Ovary (tissue), 9 donors: ENCODE results near the gene REM2. TPM values are rescaled to one million over a fixed set of nuclear protein-coding genes. Genes with fewer than 3 reads are reported as not detected.

ENCODE experiments used
- DNase-seq, 5 donors: peaks; one replicate each; pipeline ENCODE4 v3.0.0-alpha.2; 2019 to 2020
- H3K27ac ChIP-seq, 2 donors: fragments of 200-600 bp; one replicate each; pipeline versions ENCODE4 v1.5.1 to v1.8.0; 2019 to 2022
- H3K27me3 ChIP-seq: fragments of 200-600 bp; one replicate; pipeline ENCODE4 v1.8.0; 2022
- H3K36me3 ChIP-seq: fragments of 200-600 bp; sonication (generic); one replicate; pipeline ENCODE4 v1.5.1; 2019
- H3K4me1 ChIP-seq: one replicate; pipeline ENCODE4 v1.8.1; 2013; ENCODE audit warnings: mild to moderate bottlenecking, moderate library complexity; ENCODE audit not compliant: insufficient read depth
- H3K4me3 ChIP-seq: fragments of 200-600 bp; sonication (generic); one replicate; pipeline ENCODE4 v1.5.1; 2017
- H3K9me3 ChIP-seq, 2 donors: fragments of 200-600 bp in 1 of 2; sonication (generic) in 1 of 2; one replicate each; pipeline versions ENCODE4 v1.5.1 to v1.8.1; 2013 to 2019; ENCODE audit warnings: mild to moderate bottlenecking in 1 of 2, moderate library complexity in 1 of 2
- CTCF ChIP-seq, 3 donors: fragments of 450-650 bp in 2 of 3; fragments of 200-600 bp in 1 of 3; IDR thresholded peaks; one replicate each; pipeline versions ENCODE4 v1.5.1 to v1.8.0; 2016 to 2022; ENCODE audit warnings: antibody characterized with exemption in 3 of 3, mild to moderate bottlenecking in 1 of 3
- EP300 ChIP-seq: sonication (generic); formaldehyde crosslinking; IDR thresholded peaks from one replicate; pipeline ENCODE4 v1.6.1; 2017; ENCODE audit warnings: antibody characterized with exemption
- POLR2A ChIP-seq: fragments of 450-650 bp; IDR thresholded peaks from one replicate; pipeline ENCODE4 v1.6.1; 2017; ENCODE audit warnings: antibody characterized with exemption, mild to moderate bottlenecking, moderate library complexity
- WGBS, 3 donors: extraction: QIAGEN DNeasy Blood & Tissue Kit in 1 of 3; methylation state at CpG; one replicate each; pipeline versions ENCODE4 v1.1.5 to v1.1.7; 2013 to 2017; 5-methylcytosine and 5-hydroxymethylcytosine counted together
- intact Hi-C, 4 donors: fragments of 100-400 bp; cut with DNase I; formaldehyde crosslinking; loops; one replicate each; pipeline versions ENCODE4 v1.11.0 to v1.15.1; 2022 to 2023
- polyA plus RNA-seq, 2 donors: library from polyadenylated mRNA; stranded (reverse); fragments of 200-250 nt in 1 of 2; fragments of 350-450 nt in 1 of 2; fragmentation: Illumina TruSeq in 1 of 2; extraction: RNeasy Lipid Tissue Mini Kit (QIAGEN cat#74804) in 1 of 2; gene quantifications; one replicate each; pipeline ENCODE4 v1.2.3, GENCODE V29; 2013 to 2014
- total RNA-seq, 7 donors: library from RNA; depleted of rRNA in 2 of 7; stranded (reverse); fragments of >200 nt in 2 of 7; fragmentation: NEBNext Ultra II Directional in 3 of 7; extraction: Animal tissue kit (Norgen Biotek cat#: 25700) in 3 of 7; gene quantifications; one replicate each; pipeline versions ENCODE4 v1.1.0 to v1.2.4, GENCODE V29; 2016 to 2023
- donor health status: DM: no; HTN: no; CAD: no; lungs with moderate emphysema.
- donor health status: DM: no; HTN: no; CAD: no.
- donor health status: Bipolar disorder and iron deficiency.
- donor health status: DM: yes; HTN: yes; CAD: no.
- donor health status: DM: no; HTN: no; CAD: no.
- donor health status: DM: yes; HTN: yes; CAD: no.

REM2 gene
- total and polyA plus RNA-seq, 9 donors = 0.12 to 1.1 (median 0.66) TPM

DNA sequence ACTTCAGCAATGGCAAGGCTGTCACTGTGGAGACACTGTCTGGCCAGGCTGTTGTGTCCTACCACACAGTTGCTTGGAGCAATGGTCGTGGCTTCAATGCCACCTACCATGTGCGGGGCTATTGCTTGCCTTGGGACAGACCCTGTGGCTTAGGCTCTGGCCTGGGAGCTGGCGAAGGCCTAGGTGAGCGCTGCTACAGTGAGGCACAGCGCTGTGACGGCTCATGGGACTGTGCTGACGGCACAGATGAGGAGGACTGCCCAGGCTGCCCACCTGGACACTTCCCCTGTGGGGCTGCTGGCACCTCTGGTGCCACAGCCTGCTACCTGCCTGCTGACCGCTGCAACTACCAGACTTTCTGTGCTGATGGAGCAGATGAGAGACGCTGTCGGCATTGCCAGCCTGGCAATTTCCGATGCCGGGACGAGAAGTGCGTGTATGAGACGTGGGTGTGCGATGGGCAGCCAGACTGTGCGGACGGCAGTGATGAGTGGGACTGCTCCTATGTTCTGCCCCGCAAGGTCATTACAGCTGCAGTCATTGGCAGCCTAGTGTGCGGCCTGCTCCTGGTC lies 7.2 kb upstream of the REM2 start:
- H3K36me3 ChIP-seq = no peaks in the 10 kb centered on the region
- H3K27ac ChIP-seq = no peak overlapping the region
- TF ChIP-seq CTCF (IDR thresholded peaks at IDR 0.05) (no peak), EP300 (no peak), POLR2A (no peak)
- 93 to 97% (median 94%) methylated on average over 20 of the region's 20 CpGs for WGBS, 3 donors
- DNase-seq = no peak
- no peaks in the 10 kb centered on the region for H3K27me3 ChIP-seq
- H3K9me3 ChIP-seq = no peaks in the 10 kb centered on the region
- H3K4me1 ChIP-seq = peaks cover 3% of the 10 kb centered on the region
- intact Hi-C loops = loop anchor here in 1 of 4 donors (10.0 kb wide), 1 partner anchor 109 kb away; the partner anchor contains the start of gene AJUBA
- H3K4me3 ChIP-seq = no peak overlapping the region

DNA sequence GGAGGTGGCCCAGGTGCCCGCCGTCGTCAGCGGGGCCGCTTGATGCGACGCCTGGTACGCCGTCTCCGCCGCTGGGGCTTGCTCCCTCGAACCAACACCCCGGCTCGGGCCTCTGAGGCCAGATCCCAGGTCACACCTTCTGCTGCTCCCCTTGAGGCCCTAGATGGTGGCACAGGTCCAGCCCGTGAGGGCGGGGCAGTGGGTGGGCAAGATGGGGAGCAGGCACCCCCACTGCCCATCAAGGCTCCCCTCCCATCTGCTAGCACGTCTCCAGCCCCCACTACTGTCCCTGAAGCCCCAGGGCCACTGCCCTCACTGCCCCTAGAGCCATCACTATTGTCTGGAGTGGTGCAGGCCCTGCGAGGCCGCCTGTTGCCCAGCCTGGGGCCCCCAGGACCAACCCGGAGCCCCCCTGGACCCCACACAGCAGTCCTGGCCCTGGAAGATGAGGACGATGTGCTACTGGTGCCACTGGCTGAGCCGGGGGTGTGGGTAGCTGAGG lies 6.0 kb upstream of the REM2 start:
- no peaks in the 10 kb centered on the region for H3K36me3 ChIP-seq
- TF ChIP-seq EP300 (no peak), POLR2A (no peak), CTCF (IDR thresholded peaks at IDR 0.05) (no peak)
- intact Hi-C loops = loop anchor here in 1 of 4 donors (10.0 kb wide), 1 partner anchor 108 kb away; the partner anchor contains the start of gene AJUBA
- peaks cover 3% of the 10 kb centered on the region for H3K4me1 ChIP-seq
- DNase-seq = peak in 1 of 5 donors; percentile 37
- no peaks in the 10 kb centered on the region for H3K27me3 ChIP-seq
- WGBS, 3 donors = 88 to 93% (median 93%) methylated on average over 18 to 22 of the region's 22 CpGs
- H3K27ac ChIP-seq = no peak overlapping the region
- H3K4me3 ChIP-seq = no peak overlapping the region
- no peaks in the 10 kb centered on the region for H3K9me3 ChIP-seq

DNA sequence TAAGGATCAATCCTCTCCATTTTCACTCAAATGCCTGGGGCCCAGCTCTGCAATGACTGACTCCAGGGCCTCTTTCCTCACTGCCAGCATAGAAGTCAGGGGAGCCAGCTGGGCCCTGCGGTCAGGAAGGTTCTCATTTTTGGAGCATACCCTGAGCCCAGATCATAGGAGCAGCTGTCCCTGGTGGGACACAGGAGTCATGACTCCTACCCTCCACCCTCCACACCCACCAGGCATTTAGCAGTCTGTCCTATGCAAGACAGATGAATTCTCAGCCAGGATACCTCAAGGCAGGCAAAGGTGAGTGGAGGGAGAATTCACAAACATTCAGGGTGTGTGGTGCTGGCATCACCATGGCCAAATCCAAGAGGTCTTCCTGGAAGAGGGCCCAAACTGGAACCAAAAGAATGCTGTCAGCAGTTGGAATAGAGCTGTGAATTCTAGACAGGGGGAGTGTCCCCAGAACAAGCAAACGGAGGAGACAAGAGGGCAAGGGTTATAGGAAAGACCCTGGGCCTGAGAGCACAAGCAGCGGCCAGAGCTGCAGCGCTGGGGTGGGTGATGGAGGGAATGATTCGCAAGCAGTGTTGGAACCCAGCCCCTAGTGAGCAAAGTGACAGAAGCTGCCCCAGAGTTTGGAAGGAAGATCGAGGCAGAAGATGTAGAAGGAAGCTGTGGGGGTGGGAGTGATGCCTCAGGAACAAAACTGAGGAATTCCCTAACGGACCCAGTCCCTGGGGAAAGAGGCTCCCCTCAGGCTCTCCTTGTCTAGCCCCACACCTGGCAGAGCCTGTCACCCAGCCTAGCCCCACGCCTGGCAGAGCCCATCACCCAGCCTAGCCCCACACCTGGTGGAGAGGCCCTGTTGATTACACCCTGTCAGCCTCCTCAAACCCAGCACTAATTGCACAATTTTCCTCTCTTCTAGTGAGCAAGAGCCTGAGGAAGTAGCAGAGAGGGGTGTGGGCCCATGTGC lies 4.5 kb upstream of the REM2 start:
- Histone ChIP-seq H3K9me3 (no peaks in the 10 kb centered on the region), H3K27me3 (no peaks in the 10 kb centered on the region), H3K4me3 (no peak overlapping the region), H3K36me3 (no peaks in the 10 kb centered on the region), H3K27ac (no peak overlapping the region), H3K4me1 (peaks cover 2% of the 10 kb centered on the region)
- 70 to 73% (median 72%) methylated on average over 8 of the region's 8 CpGs for WGBS, 3 donors
- TF ChIP-seq POLR2A = no peak
- TF ChIP-seq CTCF (IDR thresholded peaks at IDR 0.05) = no peak
- TF ChIP-seq EP300 = no peak
- DNase-seq = no peak
- intact Hi-C loops = loop anchor here in 1 of 4 donors (10.0 kb wide), 1 partner anchor 106 kb away; the partner anchor contains the start of gene AJUBA

- Histone ChIP-seq H3K4me3 (no peak overlapping the region), H3K36me3 (no peaks in the 10 kb centered on the region), H3K4me1 (peaks cover 2% of the 10 kb centered on the region), H3K9me3 (no peaks in the 10 kb centered on the region), H3K27ac (no peak overlapping the region), H3K27me3 (no peaks in the 10 kb centered on the region)
- intact Hi-C loops = no loop called here
- TF ChIP-seq POLR2A = no peak
- TF ChIP-seq CTCF (IDR thresholded peaks at IDR 0.05) = no peak
- TF ChIP-seq EP300 = no peak
- DNase-seq = no peak
- WGBS, 3 donors = 25 to 31% (median 26%) methylated on average over 7 of the region's 7 CpGs
Measured at GRCh38 chr14:22882064-22882463, 958 bp upstream of the REM2 start.
